GM19324 (cell line): Measurements from ENCODE around the gene DUSP15.

Experiments
- ATAC-seq: cut with Tn5 transposase; IDR thresholded peaks from one replicate; pipeline ENCODE4 v1.9.1; 2021; ENCODE audit warnings: mild to moderate bottlenecking, moderate library complexity; ENCODE audit not compliant: unreplicated experiment, low FRiP score

Gene DUSP15

DNA sequence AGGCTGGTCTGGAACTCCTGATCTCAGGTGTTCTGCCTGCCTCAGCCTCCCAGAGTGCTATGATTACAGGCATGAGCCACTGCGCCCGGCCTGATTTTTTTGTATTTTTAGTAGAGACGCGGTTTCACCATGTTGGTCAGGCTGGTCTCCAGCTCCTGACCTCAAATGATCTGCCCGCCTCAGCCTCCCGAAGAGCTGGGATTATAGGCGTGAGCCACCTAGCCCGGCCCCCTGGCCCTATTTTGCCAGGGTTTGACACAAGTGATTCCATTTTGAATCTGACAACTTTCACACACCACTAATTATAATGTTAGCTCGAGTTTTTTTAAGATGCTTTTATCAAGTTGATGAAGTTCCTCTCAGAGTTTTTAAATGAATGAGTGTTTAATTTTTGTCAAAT, 25.7 kb upstream of the DUSP15 start:
- no peak for ATAC-seq

DNA sequence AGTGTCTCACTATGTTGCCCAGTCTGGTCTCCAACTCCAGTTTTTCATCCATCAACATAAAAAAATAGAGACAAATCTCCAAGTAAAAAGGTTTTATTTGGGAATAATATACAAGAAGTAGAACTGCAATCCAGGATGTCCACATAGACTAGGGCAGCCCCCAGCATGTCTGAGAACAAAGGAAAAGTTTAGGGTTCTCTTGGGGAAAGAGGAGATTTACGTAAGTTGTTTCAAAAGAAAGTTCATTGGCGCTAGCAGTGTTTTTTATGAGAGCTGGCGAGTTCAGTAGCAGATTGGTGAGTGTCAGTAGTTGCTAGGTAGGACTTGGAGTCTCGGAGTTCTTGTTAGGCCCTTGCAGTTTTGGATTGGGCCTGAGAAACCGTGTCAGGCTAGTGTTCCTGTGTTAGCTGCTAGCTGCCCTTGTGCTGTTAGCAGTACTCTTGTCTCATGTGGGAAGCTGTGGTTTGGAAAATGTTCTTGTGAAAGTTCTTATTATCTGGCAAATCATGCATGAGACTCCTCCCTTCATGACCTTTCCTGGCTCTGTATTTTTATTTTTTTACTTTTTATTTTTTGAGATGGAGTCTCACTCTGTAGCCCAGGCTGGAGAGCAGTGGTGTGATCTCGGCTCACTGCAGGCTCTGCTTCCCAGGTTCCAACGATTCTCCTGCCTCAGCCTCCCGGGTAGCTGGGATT, 24.8 kb upstream of the DUSP15 start:
- no peak for ATAC-seq

DNA sequence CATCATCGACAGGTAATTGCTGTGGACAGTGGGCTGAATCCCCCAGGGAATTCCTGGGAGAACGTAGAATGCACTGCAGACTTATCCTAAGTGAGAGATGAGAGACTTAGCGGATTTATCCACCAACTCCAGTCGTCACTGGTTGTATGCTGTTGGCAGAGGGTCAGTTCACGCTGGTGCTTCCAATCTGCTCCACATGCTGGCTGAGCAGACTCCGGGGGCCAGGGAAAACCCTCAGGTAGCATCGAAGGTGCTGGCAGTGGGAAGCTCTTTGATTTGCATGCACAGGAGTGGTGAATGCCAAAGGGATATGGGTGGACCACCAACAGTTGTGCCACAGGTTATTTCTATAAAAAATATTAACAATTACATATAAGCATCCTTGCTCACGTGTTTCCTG, 20.3 kb upstream of the DUSP15 start:
- ATAC-seq: no peak

DNA sequence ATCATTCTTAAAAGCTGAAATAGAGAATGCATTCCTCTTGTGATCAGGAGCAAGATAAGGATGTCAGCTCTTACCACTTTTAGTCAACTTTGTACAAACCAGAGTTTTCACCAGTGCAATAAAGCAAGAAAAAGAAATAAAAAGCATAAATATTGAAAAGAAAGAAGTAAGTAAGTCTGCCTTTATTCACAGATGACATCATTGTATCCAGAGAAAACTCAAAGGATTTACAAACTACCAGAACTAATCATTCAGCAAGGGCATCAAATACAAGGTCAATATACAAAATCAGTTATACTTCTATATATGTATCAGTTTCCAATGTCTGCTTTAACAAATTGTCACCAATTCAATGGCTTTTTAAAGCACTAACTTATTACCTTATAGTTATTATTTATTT, 13.5 kb upstream of the DUSP15 start:
- ATAC-seq: no peak

DNA sequence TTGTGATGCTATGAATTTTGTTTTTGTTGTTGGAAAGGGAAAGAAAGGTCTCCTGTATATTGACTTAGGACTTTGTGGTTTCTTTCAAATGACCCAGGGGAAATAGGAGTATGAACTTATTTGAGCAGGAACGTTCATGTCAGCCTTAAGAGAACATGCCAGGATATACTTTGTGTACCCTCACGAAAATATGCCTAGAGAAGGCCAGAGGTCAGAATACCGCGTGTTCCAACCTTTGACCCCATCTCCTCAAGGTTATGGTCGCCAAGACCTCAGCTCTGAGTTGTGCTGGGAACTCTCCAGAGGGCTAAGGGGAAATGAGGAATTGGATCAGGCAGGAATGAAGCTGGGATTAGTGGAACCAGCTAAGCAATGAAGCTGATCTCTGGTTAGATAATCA, 11.6 kb upstream of the DUSP15 start:
- no peak for ATAC-seq

DNA sequence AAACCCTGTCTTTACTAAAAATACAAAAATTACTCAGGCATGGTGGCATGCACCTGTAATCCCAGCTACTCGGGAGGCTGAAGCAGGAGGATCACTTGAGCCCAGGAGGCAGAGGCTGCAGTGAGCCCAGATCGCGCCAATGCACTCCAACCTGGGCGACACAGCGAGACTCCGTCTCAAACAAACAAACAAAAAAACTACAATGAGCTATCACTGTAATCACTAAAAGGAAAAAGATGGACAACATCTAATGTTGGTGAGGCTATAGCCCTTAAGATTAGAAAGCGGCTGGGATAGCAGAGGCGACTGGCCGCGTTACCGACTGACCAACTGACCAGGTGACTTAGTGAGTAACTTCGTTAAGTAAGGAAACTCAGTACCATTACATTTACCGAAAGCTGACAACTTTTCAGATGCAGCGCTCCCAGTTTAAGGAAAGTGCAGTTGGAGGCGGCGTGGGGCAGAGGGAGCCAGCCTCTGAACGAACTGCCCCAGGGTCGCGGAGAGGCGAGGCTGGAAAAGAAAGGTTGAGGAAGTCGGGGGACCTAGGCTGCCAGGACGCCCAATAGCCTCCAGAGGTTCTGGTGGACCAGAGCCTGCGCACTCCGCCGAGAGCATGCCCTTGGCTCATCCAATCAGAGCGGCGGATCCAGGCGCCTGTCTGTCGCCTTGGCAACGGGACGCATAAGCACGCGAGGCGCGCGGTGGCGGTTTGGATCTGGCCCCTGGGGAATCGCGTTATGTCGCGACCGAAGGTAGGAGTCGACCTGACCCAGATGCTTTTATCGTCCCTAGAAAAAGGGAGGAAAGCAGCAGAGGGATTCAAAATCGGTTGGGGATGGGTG, 9.0 kb upstream of the DUSP15 start:
- ATAC-seq: peak; percentile 75

DNA sequence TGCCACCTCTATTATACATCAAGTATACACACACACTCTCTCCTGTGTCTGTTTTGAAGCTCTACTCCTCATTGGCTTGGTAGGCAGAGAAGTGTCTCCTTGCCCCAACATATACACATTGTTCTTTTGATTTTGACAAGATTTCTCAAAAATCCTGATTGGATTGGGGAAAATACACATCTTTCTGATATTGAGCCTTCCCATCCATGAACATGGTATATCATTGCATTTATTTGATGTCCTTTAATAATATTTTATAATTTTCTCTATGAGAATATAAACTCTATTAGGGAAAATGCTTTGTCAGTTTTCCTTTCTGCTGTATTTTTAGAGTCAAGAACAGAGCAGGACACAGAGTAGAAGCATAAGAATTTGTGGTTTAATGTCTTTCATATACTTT, 7.4 kb upstream of the DUSP15 start:
- ATAC-seq: no peak

DNA sequence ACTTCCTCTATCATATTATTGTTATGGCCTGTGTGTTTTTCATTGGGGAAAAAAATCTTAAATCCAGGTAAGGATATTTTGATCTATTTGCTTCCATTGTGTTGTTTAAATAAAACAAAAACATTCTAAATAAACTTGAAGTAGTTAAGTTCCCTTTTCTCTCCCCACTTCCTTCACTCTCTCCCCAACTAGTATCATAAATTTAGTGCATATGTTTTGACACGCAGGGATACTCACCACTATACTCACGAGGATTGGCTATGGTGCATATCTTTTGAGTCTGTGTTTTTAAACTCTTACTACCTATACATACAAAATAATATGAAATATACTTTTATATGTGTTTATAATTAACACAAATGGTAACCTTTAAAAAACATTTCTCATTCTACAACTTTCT, 5.3 kb upstream of the DUSP15 start:
- ATAC-seq: no peak

DNA sequence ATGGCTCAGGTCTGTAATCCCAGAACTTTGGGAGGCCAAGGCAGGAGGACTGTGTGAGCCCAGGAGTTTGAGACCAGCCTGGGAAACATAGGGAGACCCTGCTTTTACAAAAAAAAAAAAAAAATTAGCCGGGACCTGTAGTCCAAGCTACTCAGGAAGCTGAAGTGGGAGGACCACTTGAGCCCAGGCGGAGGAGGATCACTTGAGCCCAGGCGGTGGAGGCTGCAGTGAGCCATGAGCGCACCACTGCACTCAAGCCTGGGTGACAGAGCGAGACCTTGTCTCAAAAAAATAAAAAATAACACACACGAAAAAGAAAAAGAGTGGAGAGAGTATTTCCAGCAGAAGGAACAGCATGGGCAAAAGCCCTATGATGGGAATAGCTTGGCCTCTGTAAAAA, 2.1 kb upstream of the DUSP15 start:
- ATAC-seq: no peak

DNA sequence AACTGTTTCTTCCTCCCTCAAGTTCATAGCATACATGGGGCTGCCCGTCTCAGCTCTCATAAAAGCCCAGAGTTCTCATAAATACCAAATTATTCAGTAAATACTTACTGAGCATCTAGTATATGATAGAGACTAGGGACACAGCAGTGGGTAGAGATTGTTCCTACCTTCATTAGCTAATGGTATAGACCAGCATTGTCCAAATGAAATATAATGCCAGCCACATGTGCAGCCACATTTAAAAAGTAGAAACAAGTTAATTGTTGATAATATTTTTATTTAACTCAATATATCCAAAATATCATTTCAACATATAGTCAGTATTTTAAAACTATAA, 1.3 kb upstream of the DUSP15 start:
- ATAC-seq: no peak

DNA sequence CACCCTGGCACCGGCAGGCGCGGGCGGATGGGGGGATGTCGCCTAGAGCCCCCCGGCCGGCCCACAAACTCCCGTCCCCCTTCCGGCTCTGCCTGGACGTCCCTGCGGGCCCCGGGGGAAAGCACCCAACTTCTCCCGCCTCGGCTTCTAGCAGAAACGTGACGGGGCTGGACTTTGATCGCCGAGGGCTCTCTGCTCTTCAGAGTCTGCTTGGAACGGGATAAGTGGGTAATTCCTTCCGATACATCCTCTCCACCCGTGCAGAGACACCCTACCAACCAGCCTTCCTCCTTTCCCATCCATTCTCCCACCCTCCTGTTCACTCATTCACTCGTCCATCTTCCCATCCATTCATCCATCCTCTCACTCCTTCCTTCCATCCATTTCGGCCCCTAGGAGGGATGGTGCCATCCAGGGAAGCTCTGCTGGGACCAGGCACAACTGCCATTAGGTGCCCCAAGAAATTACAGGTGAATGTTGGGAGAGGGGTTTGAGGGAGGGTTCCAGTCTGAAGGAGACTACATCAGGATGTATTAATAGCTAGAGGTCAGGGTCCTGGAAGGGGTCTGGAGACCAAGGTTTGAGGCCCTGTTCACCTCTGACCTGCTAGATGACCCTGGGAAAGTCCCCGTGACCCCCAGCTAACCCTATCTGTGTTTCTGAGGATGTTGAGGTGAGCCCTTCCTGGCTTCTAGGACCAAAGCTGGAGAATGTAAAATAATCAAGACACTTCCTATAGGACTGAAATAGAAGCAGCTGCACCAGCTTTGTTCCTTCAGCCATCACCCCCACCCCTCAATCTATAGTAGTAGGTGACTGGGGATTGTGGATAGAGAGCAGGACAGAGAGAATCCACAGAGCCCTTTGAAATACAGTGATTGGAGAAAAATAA, 645 bp upstream of the DUSP15 start:
- ATAC-seq: no peak

DNA sequence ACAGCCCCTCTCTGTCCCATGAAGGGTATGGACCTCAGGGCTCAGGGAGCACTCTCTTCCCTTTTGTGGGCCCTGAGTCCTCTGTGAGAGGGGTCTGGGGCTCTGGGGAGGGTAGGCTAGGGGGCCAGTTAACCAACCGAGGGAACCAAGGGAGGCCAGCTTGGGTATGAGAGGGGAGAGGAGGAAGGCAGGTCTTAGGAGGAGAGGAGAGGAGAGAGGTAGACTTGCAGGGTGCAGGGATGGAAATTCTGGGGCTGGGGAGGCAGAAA, 720 bp downstream of the DUSP15 start:
- ATAC-seq: no peak

DNA sequence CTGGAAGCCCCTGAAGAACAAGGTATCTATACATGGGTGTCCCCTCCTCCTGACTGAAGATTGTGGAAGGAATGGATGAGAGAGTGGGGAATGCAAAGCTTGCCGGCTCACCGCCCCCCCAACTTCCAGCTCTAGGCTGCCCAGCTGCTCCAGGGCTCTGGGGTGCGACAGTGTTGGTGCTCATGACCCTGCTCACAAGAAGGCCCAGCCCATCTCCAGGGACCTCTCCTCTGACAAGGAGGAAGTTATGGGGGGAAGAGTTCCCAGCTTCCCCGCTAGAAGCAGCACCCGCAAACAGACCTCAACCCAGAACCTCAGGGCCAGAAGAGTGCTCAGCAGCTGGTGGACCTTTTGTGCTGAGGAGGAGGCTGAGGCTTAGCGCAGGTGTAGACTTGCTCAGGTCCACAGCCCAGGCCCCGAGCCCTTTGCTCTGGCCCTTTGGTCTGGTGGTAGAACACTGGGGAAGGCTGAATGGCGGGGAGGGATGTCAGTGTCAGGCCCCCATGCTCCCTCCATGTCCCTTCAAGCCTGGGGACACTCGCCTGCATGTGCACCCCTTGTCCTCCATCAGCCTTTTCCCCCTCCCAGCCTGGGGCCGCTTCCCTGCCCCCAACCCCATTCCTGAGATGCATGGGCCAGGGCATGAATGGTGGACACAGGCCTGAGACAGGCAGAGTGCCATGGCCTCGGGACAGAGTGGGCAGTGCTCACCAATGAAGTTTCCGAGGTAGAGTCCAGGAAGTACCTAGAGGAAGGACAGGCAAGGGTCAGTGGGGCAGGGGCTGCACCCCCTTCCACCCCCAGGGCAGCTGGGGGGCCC, 1.3 kb downstream of the DUSP15 start:
- no peak for ATAC-seq

DNA sequence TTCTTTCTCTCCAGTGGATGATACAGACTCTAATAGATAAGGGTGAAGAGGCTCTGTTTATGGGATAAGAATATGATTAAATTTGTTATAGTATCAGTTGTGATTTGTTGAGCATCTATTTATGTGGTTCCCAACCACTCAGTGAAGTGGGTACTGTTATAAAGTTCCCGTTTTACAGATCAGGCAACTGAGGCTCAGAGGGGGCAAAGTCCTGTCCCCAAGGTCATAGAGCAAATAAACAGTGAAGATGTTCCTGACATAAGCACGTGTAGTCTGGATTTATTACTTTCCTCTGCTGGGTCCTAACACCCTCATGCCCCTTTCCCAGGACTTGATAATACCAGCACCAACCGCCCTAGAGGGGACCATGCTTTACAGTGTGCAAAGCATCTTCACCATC, 4.1 kb downstream of the DUSP15 start:
- no peak for ATAC-seq

DNA sequence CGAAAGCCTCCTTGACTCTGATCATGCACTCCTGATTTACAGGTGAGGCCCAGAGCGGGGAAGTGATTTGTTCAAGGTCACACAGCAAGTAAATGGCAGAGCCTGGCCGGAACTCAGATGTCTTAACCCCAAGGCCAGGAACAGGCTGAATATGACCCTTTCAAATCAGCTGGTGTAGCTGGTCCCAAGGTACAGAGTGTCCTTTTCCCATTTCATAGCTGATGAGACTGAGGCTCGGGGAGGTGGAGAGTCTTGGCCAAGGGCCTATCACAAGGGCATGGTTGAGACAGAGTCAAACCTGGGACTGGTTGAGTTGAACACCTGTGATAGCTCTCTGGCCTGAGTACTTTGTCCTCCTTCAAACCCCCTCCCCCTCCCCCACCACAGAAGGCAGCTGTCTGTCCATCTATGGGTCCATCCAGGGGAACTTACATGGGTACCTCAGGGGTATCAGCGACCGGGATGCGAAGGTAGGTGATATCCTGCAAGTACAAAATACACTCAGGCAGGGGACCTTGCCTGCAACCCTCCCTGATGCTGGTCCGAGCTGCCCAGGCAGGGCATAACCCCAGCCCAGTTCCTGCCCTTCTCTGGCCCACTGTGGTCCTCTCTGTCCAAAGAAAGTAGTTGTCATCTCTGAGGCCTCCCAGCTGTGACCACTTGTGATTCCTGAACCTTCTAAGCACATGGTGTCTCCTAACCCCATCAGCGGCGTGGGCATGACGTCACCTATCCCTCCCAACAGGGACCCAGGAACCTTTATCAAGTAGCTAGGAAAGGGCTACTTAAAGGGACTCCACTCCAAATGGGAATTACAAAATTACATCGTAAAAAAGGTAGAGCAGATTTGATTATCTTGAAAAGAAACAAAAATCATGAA, 5.6 kb downstream of the DUSP15 start:
- ATAC-seq: no peak

DNA sequence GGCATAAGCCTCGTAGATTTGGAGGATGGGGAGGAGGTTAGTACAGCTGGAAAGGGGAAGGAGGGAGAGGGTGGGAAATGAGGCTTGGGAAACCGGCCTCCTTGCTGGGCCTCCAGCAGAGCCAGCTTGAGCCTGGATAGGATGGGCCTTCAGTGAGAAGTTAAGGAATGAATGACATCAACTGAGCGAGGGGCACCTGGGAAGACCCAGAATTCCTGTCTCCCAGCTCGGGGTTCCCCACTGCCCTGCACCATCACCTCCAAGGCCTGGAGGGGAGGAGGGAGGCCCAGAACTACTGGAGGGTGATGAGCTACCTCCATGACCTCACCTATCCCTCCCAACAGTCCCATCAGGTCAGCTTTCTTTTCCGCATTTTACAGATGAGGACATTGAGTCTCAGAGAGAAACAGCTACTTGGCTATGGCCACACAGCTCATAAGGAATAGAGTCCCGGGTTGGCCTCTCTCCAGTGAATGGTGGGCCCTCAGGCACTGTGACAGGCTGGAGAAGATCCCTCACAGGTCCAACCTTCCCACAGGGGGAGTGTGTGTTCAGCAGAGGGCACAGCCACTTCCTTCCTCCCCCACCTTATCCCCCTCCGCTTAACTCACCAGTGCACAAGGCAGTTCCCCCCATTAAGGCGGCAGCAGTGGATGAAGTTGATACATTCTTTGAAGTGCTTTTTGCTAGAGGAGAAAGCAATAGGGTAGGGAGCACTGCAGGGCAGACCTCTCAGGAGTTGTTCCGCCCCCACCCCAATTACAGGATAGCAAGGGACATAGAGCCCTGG, 6.8 kb downstream of the DUSP15 start:
- ATAC-seq: no peak

DNA sequence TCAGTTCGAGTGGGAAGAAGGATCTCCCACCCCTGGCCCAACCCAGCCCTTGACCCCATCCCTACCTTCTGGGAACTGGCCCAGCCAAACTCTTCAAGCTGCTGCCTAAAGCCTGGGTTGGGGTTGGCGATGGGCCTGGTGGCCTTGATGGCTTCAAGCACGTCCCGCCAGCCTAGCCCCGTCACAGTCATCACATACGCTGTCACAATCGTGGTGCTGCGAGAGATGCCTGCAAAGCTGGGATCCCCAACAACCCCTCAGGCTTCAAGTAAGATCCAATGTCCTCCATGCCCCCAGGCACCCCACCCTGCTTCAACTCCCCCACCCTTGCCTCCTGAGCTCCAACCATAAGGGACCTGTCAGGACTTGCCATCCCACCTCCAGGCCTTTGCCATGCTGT, 7.8 kb downstream of the DUSP15 start:
- ATAC-seq: no peak

DNA sequence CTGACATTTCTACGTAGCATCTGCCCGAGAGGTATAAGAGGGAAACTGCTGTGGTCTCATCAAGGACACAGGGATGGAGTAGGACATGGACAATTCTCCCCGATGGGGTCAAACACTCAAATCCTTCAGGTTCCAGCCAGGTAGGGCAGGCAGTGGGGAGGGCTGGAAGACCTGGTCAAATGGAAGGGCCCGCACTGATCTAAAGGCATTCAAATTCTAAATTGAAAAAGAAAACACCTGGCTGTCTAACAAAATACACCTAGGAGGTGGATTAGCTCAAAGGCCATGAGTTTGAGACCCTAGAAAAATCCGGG, 8.2 kb downstream of the DUSP15 start:
- no peak for ATAC-seq
